HG03064 (cell line): ENCODE results near the gene NRDE2.
A peak's percentile ranks its signal among the peaks of the same experiment; 100 is the strongest.
"Not testable (repeated sequence)": the region's sequence is repeated elsewhere in the genome, so short reads cannot be mapped to it uniquely, and the experiment has no call there.

Experiments used
- ATAC-seq: cut with Tn5 transposase; IDR thresholded peaks from one replicate; pipeline ENCODE4 v1.9.1; 2021; ENCODE audit warnings: low read depth; ENCODE audit not compliant: unreplicated experiment

Gene NRDE2

GRCh38 chr14:90274808-90275457 is 56.8 kb downstream of the NRDE2 start:
- ATAC-seq = no peak

GRCh38 chr14:90274019-90274418 is 57.7 kb downstream of the NRDE2 start:
- no peak for ATAC-seq

GRCh38 chr14:90273532-90273931 is 58.2 kb downstream of the NRDE2 start:
- no peak for ATAC-seq

GRCh38 chr14:90272523-90272922 is 59.2 kb downstream of the NRDE2 start:
- no peak for ATAC-seq

- no peak for ATAC-seq
Observed at GRCh38 chr14:90268420-90268819, 63.3 kb downstream of the NRDE2 start.

GRCh38 chr14:90266441-90267154 is 65.1 kb downstream of the NRDE2 start:
- ATAC-seq = no peak

GRCh38 chr14:90263748-90264449 is 67.8 kb downstream of the NRDE2 start:
- peak; percentile 86 for ATAC-seq

- ATAC-seq = peak; percentile 97
Observed at GRCh38 chr14:90256354-90257131, 75.2 kb downstream of the NRDE2 start, which contains the start of gene PSMC1. Gene PSMC1 (plus strand): TSS chr14:90256553. CDS start chr14:90256598, 45 bp downstream.

- ATAC-seq = no peak
Observed at GRCh38 chr14:90255871-90256270, 75.9 kb downstream of the NRDE2 start.

- no peak for ATAC-seq
Observed at GRCh38 chr14:90253826-90254225, 77.9 kb downstream of the NRDE2 start.

GRCh38 chr14:90248594-90248993 is 83.1 kb downstream of the NRDE2 start:
- ATAC-seq = no peak

- not testable (repeated sequence) for ATAC-seq
Observed at GRCh38 chr14:90247441-90247840, 84.3 kb downstream of the NRDE2 start.

GRCh38 chr14:90246936-90247335 is 84.8 kb downstream of the NRDE2 start:
- ATAC-seq = no peak

GRCh38 chr14:90242444-90242843 is 89.3 kb downstream of the NRDE2 start:
- no peak for ATAC-seq

GRCh38 chr14:90239139-90239538 is 92.6 kb downstream of the NRDE2 start:
- no peak for ATAC-seq

GRCh38 chr14:90235179-90235976 is 96.4 kb downstream of the NRDE2 start:
- ATAC-seq = no peak

GRCh38 chr14:90229942-90230341 is 101.8 kb downstream of the NRDE2 start:
- not testable (repeated sequence) for ATAC-seq

GRCh38 chr14:90228478-90228877 is 103.3 kb downstream of the NRDE2 start:
- no peak for ATAC-seq
